Activated CD4-positive, alpha-beta T cell treated with anti-CD3 and anti-CD28 coated beads for 24 hours (primary cell): ENCODE results near the gene KCNE3.
A peak's percentile ranks its signal among the peaks of the same experiment; 100 is the strongest.

Experiments
- DNase-seq, 2 donors: peaks; one replicate each; pipeline ENCODE4 v3.0.0-alpha.2; 2020; ENCODE audit warnings: low read depth in 2 of 2

The KCNE3 gene

DNA sequence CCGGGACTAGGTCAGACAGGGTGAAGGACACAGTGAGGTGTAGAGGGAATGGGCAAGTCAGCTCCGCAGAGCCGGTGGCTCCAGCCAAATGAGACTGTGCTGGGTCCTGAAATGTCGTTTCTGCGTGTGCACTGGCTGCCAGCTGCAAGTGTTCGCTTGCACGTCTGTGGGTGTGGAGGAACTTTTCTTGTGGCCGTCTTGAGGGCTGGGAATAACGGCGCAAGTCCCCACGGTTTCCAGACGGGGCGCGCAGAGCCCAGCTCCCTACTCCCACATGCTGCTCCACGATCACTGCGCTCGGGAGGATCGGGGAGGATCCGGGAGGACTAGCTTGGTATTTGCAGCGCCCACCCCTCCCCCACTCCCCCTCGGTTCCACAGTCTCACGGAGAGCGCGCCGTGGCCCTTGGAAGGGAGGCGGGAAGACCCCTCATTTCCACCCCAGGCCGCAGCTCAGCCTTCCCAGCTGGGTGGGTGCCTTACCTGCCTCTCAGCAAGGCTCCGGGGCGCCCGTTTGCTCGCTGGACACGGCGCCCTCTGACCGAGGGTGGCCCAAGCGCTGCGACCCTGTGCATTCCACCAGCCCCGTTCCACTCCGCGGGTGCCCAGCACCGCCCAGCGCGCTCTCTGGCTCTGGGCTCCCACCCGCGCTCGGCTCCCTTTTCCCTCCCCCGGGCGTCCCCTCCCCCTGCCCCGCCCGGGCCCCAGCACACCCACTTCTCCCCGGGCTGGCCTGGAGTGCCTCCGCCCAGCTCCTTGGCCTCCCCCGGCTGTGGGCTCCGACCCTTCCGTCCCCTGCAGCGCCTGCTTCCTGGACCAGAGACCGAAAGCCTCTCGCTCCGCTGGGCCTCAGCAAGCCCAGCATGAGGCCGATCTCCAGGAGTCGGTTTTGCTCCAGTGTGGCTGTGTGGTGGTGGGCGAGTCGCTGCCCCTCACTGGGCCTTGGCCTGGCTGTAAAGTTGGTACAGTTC lies at the start of gene KCNE3:
Gene KCNE3, minus strand, starts transcription at position 634 of the 970 bp plus-strand sequence. CDS start 9,986 bp downstream, outside the sequence.
- DNase-seq: no peak

DNA sequence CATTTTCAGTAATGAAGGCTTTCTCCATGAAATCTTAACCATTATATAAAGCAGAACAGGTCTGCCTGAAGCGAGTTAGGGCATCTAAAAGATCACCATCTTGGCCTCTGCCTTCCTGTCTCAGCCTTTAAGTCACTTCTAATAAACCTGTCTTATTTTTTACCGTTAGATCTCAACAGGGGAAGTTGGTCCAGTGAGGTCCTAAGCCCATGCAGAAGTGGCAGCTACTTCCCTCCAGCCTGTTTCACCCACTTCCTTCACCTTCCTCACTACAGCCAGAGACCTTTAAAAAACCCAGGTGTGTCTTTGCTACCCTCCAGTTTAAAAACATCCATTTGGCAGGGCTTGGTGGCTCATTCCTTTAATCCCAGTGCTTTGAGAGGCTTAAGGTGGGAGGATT lies 40.2 kb upstream of the KCNE3 start:
- no peak for DNase-seq

GRCh38 chr11:74506823-74507222 lies 39.5 kb upstream of the KCNE3 start:
- DNase-seq: no peak

DNA sequence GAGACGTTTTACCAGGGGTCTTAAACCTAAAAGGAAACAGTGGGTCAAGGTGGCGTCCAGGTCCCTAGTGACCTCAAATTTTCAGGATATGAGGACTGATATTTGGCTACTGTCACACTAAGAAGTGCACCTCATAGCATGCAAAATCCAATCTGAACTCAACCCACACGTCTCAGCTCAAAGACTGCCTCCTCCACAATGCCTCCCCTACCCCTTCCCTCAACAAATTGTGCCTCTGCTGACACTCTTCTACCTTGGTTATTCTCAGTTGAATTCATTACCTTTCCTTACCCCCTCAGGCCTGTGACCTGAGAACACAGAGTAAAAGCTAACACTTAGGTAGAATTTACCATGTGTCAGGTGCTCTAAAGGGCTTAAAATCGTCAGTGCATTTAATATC lies 38.6 kb upstream of the KCNE3 start:
- DNase-seq: no peak

DNA sequence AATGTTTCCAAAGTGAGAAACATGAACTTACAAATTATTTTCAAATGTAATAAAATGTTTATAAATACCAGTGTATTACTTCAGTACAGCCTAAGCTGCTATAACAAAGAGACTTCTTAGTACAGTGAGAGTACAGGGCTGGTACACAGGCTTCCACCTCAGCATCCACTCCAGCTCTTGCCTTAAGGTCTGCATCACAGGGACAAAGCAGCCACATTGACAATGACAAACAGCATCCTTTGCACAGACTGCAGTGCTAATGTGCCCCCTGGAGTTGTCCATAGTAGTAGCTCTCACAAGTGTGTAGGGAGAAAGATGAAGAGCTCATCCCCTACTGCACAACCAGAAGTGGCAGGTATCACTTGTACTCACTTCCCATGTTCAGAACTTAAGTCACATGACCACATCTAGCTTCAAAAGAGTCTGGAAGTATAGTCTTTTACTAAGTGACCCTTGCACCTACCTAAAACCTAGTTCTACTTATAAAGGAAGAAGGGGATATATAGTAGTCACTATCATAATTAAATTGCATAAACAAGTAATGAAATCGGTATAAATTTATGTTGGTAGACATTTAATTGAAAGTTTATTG lies 36.8 kb upstream of the KCNE3 start:
- no peak for DNase-seq

GRCh38 chr11:74494916-74495315 lies 27.6 kb upstream of the KCNE3 start:
- no peak for DNase-seq

- DNase-seq: no peak
Observed at GRCh38 chr11:74493791-74494630, 26.7 kb upstream of the KCNE3 start.

DNA sequence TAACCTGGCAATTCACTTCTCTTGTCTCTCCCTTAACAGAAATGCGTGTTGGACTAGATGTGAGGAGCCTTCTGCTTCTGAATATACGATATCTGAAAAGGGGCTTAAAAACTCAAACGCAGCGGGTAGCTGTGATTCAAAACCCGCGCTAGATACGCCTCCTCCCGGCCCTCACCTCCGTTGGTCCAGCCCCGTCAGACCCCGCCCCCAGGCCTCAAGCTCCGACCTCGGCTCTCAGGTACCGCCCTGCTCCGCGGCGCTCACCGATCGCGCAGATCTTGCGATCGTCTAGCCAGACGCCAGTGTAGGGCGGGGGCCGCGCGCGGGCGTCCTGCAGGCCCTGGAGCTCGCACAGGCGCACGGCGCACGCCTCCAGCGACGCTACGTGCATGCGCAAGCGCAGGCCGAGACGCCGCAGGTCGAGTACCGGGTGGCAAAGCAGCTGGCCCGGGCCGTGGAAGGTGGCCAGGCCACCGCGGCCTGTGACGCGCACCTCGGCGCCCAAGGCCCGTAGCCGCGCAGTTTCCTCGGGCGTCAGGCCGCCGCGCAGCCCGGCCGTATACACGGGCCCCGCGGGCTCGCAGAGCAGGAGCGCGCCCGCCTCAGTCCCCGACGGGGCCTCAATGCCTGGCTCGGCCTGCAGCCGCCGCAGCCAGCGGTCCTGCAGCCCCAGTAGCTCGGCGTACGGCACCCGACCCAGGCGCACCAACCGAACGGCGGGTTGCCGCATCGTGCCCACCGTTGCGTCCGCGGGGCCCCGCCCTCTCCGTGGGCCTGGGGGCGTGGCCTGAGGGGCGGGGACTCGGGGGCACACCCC lies 25.8 kb upstream of the KCNE3 start, which contains the start of gene LIPT2:
Gene LIPT2, minus strand, starts transcription at position 751 of the 817 bp plus-strand sequence. Its CDS starts 21 bp downstream, at position 730.
- DNase-seq: peak; percentile 97

DNA sequence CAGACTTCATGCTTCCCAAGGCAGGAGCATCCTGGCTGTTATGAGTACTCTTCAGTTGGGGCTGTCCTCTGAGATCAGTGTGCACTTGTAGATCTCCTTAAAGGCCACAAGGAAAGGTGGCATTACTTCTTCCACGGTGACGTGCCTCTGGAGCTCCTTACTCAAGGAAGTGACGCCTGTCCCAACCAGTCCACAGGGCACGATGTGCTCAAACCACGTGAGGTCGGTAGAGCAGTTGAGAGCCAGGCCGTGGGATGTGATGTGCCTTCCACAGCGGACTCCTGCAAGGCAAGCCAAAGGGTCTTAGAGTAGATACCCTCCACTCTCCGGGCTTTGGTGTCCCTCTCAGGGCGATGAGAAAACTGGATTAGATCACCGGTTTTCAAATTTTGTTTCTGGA lies 24.7 kb upstream of the KCNE3 start:
- no peak for DNase-seq

DNA sequence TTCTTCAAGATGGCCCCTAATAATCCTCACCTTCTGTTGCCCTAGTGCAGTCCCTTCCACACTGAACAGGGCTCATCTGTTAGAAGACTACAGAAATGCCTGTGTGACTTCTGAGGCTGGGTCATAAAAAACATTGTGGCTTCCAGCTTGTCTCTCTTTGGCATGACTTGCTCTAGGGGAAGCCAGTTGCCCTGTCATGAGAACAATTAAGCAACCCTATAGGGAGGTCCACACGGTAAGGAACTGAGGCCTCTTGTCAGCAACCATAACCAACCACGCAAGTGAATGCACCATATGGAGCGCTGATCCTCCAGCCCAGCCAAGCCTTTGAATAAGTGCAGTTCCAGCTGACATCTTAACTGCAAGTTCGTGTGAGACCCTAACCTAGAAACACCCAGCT lies 23.6 kb upstream of the KCNE3 start:
- no peak for DNase-seq

- DNase-seq: no peak
Observed at GRCh38 chr11:74487875-74488274, 20.5 kb upstream of the KCNE3 start.

DNA sequence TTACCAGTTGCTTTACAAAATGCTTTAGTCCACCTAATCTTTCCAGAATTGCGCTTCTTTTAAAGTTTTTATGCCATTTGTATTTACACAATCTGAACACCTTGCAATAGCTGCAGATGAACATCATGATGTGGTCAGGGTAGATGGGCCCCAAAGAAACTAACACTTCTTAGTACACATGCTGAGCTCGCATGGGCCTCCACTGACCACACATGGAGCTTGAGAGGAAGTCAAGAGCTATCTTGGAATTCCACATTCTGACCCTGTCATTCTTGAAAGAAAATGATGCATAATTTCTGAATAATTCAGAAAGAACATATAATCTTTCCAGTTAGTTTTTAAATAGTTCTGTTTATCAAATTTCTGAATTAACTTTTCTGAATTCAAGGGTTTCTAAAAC lies 18.5 kb upstream of the KCNE3 start:
- no peak for DNase-seq

GRCh38 chr11:74480688-74481417 lies 13.5 kb upstream of the KCNE3 start:
- no peak for DNase-seq

GRCh38 chr11:74479732-74480123 lies 12.4 kb upstream of the KCNE3 start:
- no peak for DNase-seq

DNA sequence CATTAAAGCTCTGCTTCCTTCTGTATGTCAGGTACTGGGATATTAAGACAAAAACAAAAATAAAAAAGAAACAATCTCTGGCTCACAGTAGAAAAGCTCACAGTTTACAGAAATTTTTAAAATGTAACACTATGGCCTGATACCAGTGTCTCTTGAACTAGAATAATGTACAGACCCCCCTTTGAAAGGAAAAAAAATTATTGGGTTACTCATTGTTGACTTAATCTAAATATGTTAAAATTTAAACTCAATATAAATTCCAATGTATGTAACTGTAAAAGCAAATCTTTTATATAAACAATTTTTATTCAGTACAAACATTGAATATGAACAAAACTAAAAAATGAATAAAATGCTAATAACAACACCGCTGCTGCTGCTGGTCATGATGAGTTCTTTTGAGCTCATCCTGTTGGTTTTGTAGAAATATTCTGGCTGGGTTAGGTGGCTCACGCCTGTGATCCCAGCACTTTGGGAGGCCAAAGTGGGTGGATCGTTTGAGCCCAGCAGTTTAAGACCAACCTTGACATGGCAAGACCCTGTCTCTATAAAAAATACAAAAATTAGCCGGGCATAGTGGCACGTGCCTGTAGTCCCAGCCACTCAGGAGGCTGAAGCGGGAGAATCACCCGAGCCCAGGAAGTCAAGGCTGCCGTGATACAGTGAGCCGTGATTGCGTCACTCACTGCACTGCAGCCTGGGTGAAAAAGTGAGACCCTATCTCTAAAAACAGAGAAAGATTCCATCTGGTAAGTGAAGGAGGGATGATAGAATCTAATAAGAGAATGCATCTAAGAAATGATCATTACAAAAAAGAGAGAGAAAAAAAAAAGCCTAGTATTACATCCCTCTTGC lies 11.8 kb upstream of the KCNE3 start:
- DNase-seq: no peak

- DNase-seq: no peak
Observed at GRCh38 chr11:74476536-74476935, 9.2 kb upstream of the KCNE3 start.

- no peak for DNase-seq
Observed at GRCh38 chr11:74474316-74474715, 7.0 kb upstream of the KCNE3 start.

DNA sequence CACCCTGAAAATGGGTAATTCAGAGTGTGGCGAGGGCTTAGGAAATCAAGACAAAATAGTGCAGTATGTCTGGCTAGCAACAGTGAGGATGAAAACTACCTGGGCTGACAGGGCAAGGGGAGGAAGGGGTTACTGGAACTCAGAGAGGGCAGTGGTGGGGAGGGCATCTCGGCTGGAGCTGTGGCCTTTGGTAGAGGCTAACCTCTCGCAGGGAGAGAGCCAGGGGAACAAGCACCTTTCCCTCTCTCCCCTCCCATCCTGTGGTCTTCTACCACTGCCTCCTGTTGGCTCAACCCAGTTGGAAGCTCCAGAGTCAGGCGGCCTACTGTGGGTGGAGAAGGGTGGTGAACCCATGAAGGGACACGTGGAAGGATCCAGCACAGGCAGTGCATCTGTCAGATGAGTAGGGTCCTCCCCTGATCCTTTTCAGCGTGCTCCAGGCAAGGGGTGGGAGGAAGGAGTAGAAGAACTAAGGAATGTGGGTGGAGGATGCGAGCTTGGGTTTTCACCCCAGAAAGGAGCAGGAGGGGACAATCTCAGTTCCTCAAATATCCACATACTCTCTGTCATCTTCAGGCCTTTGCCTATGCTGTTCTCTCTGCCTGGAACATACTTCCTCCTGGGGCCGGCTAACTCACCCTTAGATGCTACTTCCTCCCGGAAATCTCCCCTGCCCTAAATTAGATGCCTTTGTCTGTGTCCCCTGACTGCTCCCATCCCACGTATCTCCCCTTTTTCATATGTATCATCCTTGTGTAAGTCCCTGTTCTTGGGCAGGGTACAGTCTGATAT lies 6.2 kb upstream of the KCNE3 start:
- no peak for DNase-seq
